HepG2 (cell line): ENCODE data around the gene MXD1. TPM values are rescaled to one million over a fixed set of nuclear protein-coding genes. Genes with fewer than 3 reads are reported as not detected.

Experiments
- ARHGAP35 ChIP-seq: sonication (generic); formaldehyde crosslinking; IDR thresholded peaks from 2 replicates; pipeline ENCODE4 v1.9.0; 2022; ENCODE audit warnings: mild to moderate bottlenecking, inconsistent platforms, moderate library complexity, missing genetic modification reagents, borderline replicate concordance
- ATF3 ChIP-seq: sonication (generic); formaldehyde crosslinking; IDR thresholded peaks from 2 replicates; pipeline ENCODE4 v1.4.0; 2020; ENCODE audit warnings: missing genetic modification reagents
- CBFB ChIP-seq: sonication (generic); formaldehyde crosslinking; IDR thresholded peaks from 2 replicates; pipeline ENCODE4 v1.4.0; 2020; ENCODE audit warnings: missing genetic modification reagents
- FOXJ3 ChIP-seq: sonication (generic); formaldehyde crosslinking; IDR thresholded peaks from 2 replicates; pipeline ENCODE4 v1.4.0; 2020; ENCODE audit warnings: missing genetic modification reagents, mild to moderate bottlenecking, borderline replicate concordance
- MED8 ChIP-seq: sonication (generic); formaldehyde crosslinking; IDR thresholded peaks from 2 replicates; pipeline ENCODE4 v1.8.1; 2023; ENCODE audit warnings: mild to moderate bottlenecking, missing genetic modification reagents; ENCODE audit not compliant: insufficient replicate concordance
- REL ChIP-seq: sonication (generic); formaldehyde crosslinking; conservative IDR thresholded peaks from 2 replicates; pipeline ENCODE4 v1.8.0; 2022; ENCODE audit warnings: mild to moderate bottlenecking, missing genetic modification reagents, moderate library complexity
- ZNF598 ChIP-seq: sonication (generic); formaldehyde crosslinking; IDR thresholded peaks from 2 replicates; pipeline ENCODE4 v1.5.1; 2020; ENCODE audit warnings: mild to moderate bottlenecking, missing genetic modification reagents, borderline replicate concordance
- ZNF713 ChIP-seq: sonication (generic); formaldehyde crosslinking; IDR thresholded peaks from 2 replicates; pipeline ENCODE4 v1.4.0; 2020; ENCODE audit warnings: mild to moderate bottlenecking, missing genetic modification reagents
- ZNF768 ChIP-seq: sonication (generic); formaldehyde crosslinking; IDR thresholded peaks from 2 replicates; pipeline ENCODE4 v1.4.0; 2020; ENCODE audit warnings: missing genetic modification reagents
- ZNF770 ChIP-seq: sonication (generic); formaldehyde crosslinking; IDR thresholded peaks from 2 replicates; pipeline ENCODE4 v1.5.0; 2020; ENCODE audit warnings: mild to moderate bottlenecking, missing genetic modification reagents
- polyA plus RNA-seq, 8 experiments: library from polyadenylated mRNA; depleted of rRNA in 3 of 8; stranded (reverse) in 7 of 8; unstranded in 1 of 8; fragments of >200 nt; fragmentation: Illumina TruSeq in 4 of 8; extraction: Trizol in 4 of 8; gene quantifications; 2 replicates each; pipeline versions ENCODE4 v1.2.1 to v1.2.3, GENCODE V29; 2011 to 2016; ENCODE audit warnings: low read depth in 4 of 8, missing spikeins in 1 of 8, mixed read lengths in 1 of 8; ENCODE audit not compliant: insufficient read depth in 1 of 8
- total RNA-seq, 5 experiments: library from RNA; depleted of rRNA; stranded (reverse); fragments of >200 nt; fragmentation: Illumina TruSeq; extraction: Trizol; gene quantifications; 2 replicates each; pipeline ENCODE4 v1.2.3, GENCODE V29; 2016; ENCODE audit warnings: low read depth in 1 of 5
- TF ChIP-seq, protein P1 (sequence below): sonication (generic); formaldehyde crosslinking; IDR thresholded peaks from 2 replicates; pipeline ENCODE4 v1.4.0; 2020; ENCODE audit warnings: missing genetic modification reagents
- TF ChIP-seq, protein P2 (sequence below): sonication (generic); formaldehyde crosslinking; IDR thresholded peaks from 2 replicates; pipeline ENCODE4 v1.4.0; 2020; ENCODE audit warnings: missing genetic modification reagents, borderline replicate concordance
- TF ChIP-seq, protein P3 (sequence below): sonication (generic); formaldehyde crosslinking; IDR thresholded peaks from 2 replicates; pipeline ENCODE4 v1.5.0; 2020; ENCODE audit warnings: missing genetic modification reagents

The MXD1 gene
- total and polyA plus RNA-seq, 2 of the 13 experiments (the other 11 are each of a cell fraction or from before 2014, with no cell fraction given), result 6.4 to 14.9 TPM

GRCh38 chr2:69914164-69914949 lies 552 bp upstream of the MXD1 start (continued):
- TF ChIP-seq, protein P1, sequence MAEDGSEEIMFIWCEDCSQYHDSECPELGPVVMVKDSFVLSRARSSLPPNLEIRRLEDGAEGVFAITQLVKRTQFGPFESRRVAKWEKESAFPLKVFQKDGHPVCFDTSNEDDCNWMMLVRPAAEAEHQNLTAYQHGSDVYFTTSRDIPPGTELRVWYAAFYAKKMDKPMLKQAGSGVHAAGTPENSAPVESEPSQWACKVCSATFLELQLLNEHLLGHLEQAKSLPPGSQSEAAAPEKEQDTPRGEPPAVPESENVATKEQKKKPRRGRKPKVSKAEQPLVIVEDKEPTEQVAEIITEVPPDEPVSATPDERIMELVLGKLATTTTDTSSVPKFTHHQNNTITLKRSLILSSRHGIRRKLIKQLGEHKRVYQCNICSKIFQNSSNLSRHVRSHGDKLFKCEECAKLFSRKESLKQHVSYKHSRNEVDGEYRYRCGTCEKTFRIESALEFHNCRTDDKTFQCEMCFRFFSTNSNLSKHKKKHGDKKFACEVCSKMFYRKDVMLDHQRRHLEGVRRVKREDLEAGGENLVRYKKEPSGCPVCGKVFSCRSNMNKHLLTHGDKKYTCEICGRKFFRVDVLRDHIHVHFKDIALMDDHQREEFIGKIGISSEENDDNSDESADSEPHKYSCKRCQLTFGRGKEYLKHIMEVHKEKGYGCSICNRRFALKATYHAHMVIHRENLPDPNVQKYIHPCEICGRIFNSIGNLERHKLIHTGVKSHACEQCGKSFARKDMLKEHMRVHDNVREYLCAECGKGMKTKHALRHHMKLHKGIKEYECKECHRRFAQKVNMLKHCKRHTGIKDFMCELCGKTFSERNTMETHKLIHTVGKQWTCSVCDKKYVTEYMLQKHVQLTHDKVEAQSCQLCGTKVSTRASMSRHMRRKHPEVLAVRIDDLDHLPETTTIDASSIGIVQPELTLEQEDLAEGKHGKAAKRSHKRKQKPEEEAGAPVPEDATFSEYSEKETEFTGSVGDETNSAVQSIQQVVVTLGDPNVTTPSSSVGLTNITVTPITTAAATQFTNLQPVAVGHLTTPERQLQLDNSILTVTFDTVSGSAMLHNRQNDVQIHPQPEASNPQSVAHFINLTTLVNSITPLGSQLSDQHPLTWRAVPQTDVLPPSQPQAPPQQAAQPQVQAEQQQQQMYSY (CRISPR knock-in tag), result no peak; the same call in 1 of the 2 replicates
- TF ChIP-seq CBFB (CRISPR knock-in tag) (peak; percentile 75; the same call in 1 of the 2 replicates), ATF3 (CRISPR knock-in tag) (peak; percentile 78), ZNF598 (peak; percentile 97), ZNF770 (peak; percentile 78), FOXJ3 (CRISPR knock-in tag) (peak; percentile 68; the same call in 1 of the 2 replicates), ARHGAP35 (CRISPR knock-in tag) (peak; percentile 98), ZNF713 (CRISPR knock-in tag) (0 out of 2 replicates have a peak, but pooled peaks have one; percentile 76), ZNF768 (CRISPR knock-in tag) (peak; percentile 86), MED8 (CRISPR knock-in tag) (no peak), REL (CRISPR knock-in tag) (peak; percentile 86; the same call in 1 of the 2 replicates)
- TF ChIP-seq, protein P2, sequence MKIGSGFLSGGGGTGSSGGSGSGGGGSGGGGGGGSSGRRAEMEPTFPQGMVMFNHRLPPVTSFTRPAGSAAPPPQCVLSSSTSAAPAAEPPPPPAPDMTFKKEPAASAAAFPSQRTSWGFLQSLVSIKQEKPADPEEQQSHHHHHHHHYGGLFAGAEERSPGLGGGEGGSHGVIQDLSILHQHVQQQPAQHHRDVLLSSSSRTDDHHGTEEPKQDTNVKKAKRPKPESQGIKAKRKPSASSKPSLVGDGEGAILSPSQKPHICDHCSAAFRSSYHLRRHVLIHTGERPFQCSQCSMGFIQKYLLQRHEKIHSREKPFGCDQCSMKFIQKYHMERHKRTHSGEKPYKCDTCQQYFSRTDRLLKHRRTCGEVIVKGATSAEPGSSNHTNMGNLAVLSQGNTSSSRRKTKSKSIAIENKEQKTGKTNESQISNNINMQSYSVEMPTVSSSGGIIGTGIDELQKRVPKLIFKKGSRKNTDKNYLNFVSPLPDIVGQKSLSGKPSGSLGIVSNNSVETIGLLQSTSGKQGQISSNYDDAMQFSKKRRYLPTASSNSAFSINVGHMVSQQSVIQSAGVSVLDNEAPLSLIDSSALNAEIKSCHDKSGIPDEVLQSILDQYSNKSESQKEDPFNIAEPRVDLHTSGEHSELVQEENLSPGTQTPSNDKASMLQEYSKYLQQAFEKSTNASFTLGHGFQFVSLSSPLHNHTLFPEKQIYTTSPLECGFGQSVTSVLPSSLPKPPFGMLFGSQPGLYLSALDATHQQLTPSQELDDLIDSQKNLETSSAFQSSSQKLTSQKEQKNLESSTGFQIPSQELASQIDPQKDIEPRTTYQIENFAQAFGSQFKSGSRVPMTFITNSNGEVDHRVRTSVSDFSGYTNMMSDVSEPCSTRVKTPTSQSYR (CRISPR knock-in tag), result peak; percentile 57; the same call in 1 of the 2 replicates
- TF ChIP-seq, protein P3, sequence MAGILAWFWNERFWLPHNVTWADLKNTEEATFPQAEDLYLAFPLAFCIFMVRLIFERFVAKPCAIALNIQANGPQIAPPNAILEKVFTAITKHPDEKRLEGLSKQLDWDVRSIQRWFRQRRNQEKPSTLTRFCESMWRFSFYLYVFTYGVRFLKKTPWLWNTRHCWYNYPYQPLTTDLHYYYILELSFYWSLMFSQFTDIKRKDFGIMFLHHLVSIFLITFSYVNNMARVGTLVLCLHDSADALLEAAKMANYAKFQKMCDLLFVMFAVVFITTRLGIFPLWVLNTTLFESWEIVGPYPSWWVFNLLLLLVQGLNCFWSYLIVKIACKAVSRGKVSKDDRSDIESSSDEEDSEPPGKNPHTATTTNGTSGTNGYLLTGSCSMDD, result peak; percentile 83; the same call in 1 of the 2 replicates
